ENCODE results near the gene SLC4A1. TPM values are rescaled to one million over a fixed set of nuclear protein-coding genes. Genes with fewer than 3 reads are reported as not detected.

The SLC4A1 gene
- total RNA-seq, 1 donor from 2014 or later: 0.13 TPM

DNA sequence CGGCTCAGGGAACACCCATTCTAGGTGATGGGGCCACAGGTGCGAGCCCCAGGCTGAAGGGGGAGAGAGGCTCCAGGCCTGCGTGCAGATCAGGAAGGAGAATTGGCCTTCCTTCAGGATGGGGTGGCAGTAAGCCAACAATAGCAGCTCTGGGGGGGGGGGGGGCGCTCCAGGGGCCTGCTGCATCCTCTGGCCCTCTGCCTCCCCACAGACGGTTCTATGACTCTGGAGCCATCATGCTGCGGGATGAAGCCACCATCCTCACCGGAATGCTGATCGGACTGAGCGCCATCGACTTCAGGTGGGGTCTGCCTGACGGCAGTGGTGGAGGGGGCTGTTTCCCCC, 46.6 kb upstream of the SLC4A1 start:
- H3K36me3 Mint-ChIP-seq (ENCODE audit: low read depth): peaks cover 4% of the 10 kb centered on the region
- TF ChIP-seq, protein P1, sequence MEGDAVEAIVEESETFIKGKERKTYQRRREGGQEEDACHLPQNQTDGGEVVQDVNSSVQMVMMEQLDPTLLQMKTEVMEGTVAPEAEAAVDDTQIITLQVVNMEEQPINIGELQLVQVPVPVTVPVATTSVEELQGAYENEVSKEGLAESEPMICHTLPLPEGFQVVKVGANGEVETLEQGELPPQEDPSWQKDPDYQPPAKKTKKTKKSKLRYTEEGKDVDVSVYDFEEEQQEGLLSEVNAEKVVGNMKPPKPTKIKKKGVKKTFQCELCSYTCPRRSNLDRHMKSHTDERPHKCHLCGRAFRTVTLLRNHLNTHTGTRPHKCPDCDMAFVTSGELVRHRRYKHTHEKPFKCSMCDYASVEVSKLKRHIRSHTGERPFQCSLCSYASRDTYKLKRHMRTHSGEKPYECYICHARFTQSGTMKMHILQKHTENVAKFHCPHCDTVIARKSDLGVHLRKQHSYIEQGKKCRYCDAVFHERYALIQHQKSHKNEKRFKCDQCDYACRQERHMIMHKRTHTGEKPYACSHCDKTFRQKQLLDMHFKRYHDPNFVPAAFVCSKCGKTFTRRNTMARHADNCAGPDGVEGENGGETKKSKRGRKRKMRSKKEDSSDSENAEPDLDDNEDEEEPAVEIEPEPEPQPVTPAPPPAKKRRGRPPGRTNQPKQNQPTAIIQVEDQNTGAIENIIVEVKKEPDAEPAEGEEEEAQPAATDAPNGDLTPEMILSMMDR (IDR thresholded peaks at IDR 0.05): no peak
- ChIA-PET CTCF (interaction anchor here (0.8 to 1.4 kb wide), 2 partner anchors 17 to 31 kb away, joined by 3 read pairs; partner anchors contain the start of gene GRN), POLR2A (interaction anchor here (0.6 to 2.5 kb wide), 2 partner anchors 78 to 93 kb away, joined by 5 to 24 read pairs; no protein-coding TSS in a partner anchor)
- no peak overlapping the region for H3K27ac Mint-ChIP-seq
- peaks cover 22% of the 10 kb centered on the region for H3K4me1 Mint-ChIP-seq
- peaks cover 2% of the 10 kb centered on the region for H3K9me3 Mint-ChIP-seq
- H3K27me3 Mint-ChIP-seq: peaks cover 44% of the 10 kb centered on the region
- no peak for ATAC-seq (ENCODE audit: low read depth)
- intact Hi-C loops (cut with micrococcal nuclease): no loop called here
- peak overlapping the region; percentile 50 for H3K4me3 Mint-ChIP-seq
- no peak for DNase-seq

DNA sequence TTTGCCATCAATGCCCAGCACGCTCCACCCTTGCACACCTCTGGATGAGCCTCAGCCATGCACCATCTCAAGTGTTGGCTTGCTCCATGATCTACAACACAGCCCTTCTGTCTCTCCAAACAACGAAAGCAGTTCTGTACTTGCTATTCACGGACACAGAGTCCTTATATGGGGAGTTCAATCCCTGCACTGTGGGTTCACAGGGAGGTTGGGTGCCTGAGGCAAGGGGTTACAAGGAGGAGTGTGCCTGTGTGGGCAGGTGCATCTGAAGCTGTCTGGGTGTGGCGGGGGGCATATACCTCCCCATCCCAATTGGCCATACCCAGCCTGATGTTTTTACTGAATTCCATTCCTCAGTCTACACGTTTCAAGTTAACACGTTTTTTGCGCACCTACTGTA, 46.1 kb upstream of the SLC4A1 start:
- ATAC-seq (ENCODE audit: low read depth): no peak
- H3K9me3 Mint-ChIP-seq: peaks cover 2% of the 10 kb centered on the region
- ChIA-PET POLR2A (interaction anchor here (0.6 kb wide), 1 partner anchor 78 kb away, joined by 5 read pairs; no protein-coding TSS in a partner anchor), CTCF (interaction anchor here (0.8 to 1.4 kb wide), 2 partner anchors 17 to 31 kb away, joined by 3 read pairs; partner anchors contain the start of gene GRN)
- TF ChIP-seq, protein P1 (IDR thresholded peaks at IDR 0.05): no peak
- intact Hi-C loops (cut with micrococcal nuclease): no loop called here
- H3K4me1 Mint-ChIP-seq: peaks cover 26% of the 10 kb centered on the region
- no peaks in the 10 kb centered on the region for H3K36me3 Mint-ChIP-seq (ENCODE audit: low read depth)
- no peak overlapping the region for H3K27ac Mint-ChIP-seq
- peaks cover 46% of the 10 kb centered on the region for H3K27me3 Mint-ChIP-seq
- DNase-seq: no peak
- peak overlapping the region; percentile 50 for H3K4me3 Mint-ChIP-seq

DNA sequence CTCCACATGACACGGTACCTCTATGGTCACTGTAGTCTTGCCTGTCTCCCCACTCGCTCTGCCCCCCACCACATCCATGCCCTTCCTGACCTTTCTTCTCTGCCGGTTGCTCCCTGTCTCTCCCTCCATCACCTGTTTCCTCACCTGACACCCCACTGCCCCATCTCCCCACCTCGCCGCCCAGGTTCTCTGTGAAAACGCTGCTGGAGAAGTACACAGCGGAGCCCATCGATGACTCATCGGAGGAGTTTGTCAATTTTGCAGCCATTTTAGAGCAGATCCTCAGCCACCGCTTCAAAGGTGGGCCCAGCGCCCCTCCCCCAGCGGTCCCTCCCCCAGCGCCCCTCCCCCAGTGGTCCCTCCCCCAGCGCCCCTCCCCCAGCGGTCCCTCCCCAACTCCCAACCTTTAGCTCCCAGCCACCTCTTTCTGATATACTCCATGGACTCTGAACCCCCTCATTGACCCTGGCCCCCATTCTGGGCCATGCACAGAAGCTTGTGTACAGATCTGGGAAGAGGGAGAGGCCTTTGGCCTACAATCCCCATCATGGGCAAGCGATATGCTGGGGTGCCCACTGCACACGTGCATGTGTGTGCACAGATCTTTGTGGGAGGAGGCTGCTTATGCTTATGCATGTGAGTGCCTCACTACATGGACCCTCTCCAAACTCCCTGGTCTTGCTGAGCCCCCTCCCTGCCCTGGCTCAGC, 44.6 kb upstream of the SLC4A1 start:
- ATAC-seq (ENCODE audit: low read depth): no peak
- ChIA-PET CTCF (no interaction called here), POLR2A (no interaction called here)
- H3K36me3 Mint-ChIP-seq (ENCODE audit: low read depth): no peaks in the 10 kb centered on the region
- H3K27ac Mint-ChIP-seq: peak overlapping the region; percentile 27
- H3K4me3 Mint-ChIP-seq: no peak overlapping the region
- no peak for DNase-seq
- H3K9me3 Mint-ChIP-seq: peaks cover 2% of the 10 kb centered on the region
- intact Hi-C loops (cut with micrococcal nuclease): no loop called here
- H3K4me1 Mint-ChIP-seq: peaks cover 31% of the 10 kb centered on the region
- TF ChIP-seq, protein P1 (IDR thresholded peaks at IDR 0.05): no peak
- peaks cover 46% of the 10 kb centered on the region for H3K27me3 Mint-ChIP-seq

DNA sequence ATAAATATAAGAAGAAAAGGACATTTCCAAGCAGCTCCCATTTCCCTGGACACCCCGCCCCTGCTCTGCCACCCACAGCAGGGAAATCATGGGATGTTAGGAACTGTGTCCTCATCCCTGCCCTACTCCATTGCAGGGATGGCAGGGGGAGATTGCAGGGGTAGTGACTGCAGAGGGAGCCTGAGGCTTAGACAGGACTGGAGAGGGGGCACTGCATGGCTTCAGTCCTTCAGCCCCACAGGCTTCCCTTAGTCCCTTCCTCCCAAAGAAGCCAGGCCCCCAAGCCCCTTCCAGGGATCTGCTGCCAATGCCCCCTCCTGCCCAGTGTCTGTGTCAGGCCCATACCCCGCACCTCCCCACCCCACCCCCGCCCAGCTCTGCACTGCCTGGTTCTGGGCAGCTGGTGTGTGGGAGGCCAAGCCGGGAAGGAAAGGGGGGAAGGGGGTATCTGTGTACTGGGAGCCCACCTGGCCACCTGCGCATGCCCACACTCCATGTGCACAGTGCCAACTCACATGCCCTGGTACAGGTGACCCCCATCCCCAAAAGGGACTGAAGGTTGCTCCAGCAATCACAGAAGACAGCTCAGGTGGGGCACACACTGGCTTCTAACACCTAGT, 43.7 kb upstream of the SLC4A1 start:
- TF ChIP-seq, protein P1 (IDR thresholded peaks at IDR 0.05): no peak
- CTCF ChIA-PET: no interaction called here
- ATAC-seq (ENCODE audit: low read depth): no peak
- Mint-ChIP-seq H3K36me3 (ENCODE audit: low read depth) (no peaks in the 10 kb centered on the region), H3K9me3 (no peaks in the 10 kb centered on the region), H3K4me1 (peaks cover 34% of the 10 kb centered on the region), H3K4me3 (no peak overlapping the region), H3K27ac (no peak overlapping the region), H3K27me3 (peaks cover 49% of the 10 kb centered on the region)
- DNase-seq: no peak
- intact Hi-C loops (cut with micrococcal nuclease): no loop called here
- POLR2A ChIA-PET: no interaction called here

DNA sequence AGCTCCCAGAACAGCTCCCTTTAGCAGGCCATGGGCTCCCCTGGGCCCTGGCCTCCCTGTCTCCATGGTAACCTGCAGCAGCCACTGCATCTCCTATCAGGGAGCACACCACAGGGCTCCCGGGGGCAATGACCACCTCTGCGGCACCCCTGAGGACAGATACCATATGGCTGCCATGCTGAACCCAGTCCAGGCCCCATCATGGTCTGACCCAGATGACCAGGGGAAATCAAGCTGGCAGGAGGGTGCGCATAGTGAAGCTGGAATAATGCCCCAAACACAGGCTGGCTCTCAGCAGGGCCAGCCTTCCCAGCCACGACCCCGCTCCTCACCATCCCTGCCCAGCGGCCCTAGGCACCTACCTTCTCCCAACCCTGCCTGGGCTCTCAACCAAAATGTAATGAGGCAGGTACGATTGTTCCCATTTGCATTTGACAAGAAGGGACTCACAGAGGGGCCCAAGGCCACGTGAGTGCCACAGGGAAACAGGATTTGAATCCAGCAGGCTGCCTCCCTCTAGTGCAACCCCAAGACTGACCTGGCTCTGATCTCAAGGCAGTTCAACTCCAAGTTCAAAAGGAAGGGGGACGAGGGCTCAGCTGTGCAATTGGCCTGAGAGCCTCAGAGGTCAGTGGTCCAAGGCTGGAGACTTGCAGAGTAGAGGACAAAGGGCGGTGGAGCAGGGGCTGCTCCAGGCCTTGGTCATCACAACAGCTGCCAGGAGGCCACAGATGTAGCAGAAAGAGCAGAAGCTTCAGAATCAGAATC, 42.9 kb upstream of the SLC4A1 start:
- no peaks in the 10 kb centered on the region for H3K9me3 Mint-ChIP-seq
- no peaks in the 10 kb centered on the region for H3K36me3 Mint-ChIP-seq (ENCODE audit: low read depth)
- H3K4me1 Mint-ChIP-seq: peaks cover 28% of the 10 kb centered on the region
- peaks cover 48% of the 10 kb centered on the region for H3K27me3 Mint-ChIP-seq
- no peak for ATAC-seq (ENCODE audit: low read depth)
- intact Hi-C loops (cut with micrococcal nuclease): no loop called here
- TF ChIP-seq, protein P1 (IDR thresholded peaks at IDR 0.05): no peak
- no peak for DNase-seq
- CTCF ChIA-PET: interaction anchor here (1.7 kb wide), 1 partner anchor 101 kb away, joined by 8 read pairs; no protein-coding TSS in a partner anchor
- no peak overlapping the region for H3K4me3 Mint-ChIP-seq
- POLR2A ChIA-PET: no interaction called here
- no peak overlapping the region for H3K27ac Mint-ChIP-seq

Data from activated B cell treated with CpG ODN at 0.5 μM for 24 hours (primary cell).